Activated CD4-positive, alpha-beta T cell treated with anti-CD3 and anti-CD28 coated beads, Interleukin-2, amount 50 U/mL, for 1 hour (primary cell): ENCODE measurements around the gene CDR2.

Source experiments
- DNase-seq: peaks from one replicate; pipeline ENCODE4 v3.0.0-alpha.2; 2020

Gene CDR2

DNA sequence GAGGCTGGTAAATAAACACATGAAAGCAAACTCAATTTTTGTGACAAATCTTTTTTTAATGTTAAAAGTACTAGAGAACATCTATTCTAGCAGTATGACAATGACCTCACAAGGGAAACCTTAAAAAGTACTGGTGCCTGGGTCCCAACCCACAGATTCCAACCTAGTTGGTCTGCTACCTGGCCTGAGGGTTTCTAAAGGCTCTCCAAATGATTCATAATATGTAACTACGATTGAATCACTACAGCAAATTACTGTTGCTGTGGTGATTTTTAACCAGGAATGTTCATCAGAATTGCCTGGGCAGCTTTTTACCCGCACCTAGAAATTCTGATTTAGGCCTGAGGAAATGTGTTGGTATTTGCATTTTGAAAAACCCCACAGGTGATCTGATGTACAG lies 26.1 kb downstream of the CDR2 start:
- DNase-seq = no peak

DNA sequence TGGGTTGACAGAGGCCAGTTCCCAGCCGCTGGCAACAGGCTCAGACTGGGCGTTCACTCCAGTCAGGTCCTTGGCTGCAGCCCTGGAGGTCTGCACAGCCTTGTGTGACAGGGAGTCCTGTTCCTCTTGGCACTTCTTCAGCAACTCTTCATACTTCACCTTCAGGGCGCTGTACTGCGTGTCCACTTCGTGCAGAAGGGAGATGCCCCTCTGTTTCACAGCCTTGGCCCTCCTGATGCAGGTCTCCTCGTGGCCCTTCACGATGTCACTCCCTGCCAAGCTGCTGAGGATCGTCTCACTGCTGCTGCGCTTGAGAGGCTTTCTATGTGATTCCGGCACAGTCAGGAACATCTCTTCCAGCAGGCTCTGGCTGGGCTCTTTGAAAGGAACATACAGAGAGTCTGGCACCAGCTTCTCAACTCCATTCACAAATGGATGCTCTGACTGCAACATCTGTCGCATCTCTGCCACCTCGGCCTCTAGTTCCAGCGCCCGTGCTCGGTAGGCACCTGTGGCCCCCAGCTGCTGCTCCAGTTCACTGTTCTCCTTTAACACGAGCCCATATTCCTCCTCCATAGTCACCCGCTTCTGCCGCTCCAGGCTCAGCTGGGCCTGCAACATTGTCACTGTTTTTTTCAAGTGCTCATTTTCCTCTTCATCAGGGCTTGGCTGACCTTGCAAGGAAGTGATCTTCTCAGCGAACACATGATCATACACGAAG lies 27.2 kb downstream of the CDR2 start:
- DNase-seq = no peak

DNA sequence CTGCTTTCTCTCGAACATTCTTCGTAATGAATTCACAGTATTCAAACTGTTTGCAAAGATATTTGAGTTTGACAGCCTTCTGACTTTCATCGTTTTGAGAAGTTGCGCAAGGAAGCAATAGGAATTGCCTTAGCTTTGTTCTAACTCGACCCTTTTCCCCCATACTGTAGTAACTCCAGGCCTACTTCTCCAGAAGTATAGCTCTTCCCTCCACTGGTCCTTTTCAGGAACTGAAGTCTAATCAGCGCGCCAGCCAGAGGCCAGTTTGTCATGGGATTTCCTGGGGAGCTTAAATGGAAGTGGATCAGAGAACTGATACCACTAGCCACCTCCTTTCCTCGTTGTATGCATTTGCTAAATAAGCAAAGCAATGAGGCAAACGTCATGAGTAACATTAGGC lies 27.9 kb downstream of the CDR2 start:
- no peak for DNase-seq

DNA sequence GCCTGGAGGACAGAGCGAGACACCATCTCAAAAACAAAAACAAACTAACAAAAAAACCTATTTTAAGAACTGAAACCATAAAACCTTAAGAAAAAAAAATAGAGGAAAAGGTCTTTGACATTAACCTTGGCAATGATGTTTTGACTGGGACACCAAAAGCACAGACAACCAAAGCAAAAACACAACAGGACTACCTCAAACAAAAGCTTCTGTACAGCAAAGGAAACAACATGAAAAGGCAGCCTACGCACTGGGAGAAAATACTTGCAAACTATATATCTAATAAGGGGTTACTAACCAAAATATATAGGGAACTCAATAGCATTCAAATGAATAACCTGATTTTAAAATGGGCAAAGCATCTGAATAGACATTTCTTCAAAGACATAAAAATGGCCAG lies 32.3 kb downstream of the CDR2 start:
- DNase-seq = no peak

DNA sequence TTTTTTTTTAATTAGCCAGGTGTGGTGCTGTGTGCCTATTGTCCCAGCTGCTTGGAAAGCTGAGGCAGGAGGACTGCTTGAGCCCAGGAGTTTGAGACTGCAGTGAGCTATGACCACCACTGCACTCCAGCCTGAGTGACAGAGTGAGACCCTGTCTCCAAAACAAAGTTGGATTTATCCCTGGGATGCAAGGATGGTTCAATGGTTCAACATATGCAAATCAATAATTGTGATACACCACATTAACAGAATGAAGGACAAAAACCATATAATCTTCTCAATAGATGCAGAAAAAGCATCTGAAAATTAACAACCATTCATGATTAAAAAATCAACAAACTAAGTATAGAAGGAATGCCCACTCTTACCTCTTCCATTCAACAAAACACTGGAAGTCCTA lies 33.5 kb downstream of the CDR2 start:
- no peak for DNase-seq

DNA sequence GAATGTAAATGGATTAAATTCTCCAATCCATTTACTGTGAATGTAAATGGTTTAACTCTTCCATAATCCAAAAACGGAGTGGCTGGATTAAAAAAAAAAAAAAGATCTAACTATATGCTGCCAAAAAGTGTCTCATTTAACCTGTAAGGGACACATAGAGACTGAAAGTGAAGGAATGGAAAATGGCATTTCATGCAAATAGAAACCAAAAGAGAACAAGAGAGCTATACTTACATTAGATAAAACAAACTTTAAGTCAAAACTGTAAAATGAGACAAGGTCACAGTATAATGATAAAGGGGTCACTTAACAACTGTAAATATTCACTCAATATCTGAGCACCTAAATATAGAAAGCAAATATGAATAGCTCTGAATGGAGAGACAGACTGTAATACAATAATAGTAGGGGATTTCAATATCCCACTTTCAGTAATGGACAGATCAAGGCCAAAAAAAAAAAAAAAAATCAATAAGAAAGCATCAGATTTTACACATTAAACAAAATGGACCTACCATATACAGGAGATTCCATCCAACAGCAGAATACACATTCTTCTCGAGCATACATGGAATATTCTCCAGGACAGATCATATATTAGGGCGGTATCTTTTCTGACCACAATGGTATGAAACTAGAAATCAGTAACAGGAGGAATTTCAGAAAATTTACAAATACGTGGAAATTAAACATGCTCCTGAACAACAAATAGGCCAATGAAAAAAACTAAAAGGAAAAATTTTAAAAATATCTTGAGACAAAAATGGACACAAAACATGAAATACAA lies 36.4 kb downstream of the CDR2 start:
- DNase-seq = no peak

DNA sequence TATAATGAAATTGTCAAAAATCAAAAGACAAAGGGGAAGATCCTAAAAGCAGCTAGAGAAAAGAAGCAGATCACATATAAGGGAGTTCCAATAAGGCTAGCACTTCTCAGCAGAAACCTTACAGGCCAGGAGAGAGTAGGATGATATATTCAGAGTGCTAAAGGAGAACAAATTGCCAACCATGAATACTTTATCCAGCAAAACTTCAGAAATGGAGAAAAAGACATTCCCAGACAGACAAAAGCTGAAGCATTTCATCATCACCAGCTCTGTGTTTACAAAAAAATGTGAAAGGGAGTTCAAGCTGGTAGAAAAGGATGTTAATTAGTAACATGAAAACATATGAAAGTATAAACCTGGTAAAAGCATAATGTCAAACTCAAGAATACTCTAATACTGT lies 37.4 kb downstream of the CDR2 start:
- DNase-seq = no peak

DNA sequence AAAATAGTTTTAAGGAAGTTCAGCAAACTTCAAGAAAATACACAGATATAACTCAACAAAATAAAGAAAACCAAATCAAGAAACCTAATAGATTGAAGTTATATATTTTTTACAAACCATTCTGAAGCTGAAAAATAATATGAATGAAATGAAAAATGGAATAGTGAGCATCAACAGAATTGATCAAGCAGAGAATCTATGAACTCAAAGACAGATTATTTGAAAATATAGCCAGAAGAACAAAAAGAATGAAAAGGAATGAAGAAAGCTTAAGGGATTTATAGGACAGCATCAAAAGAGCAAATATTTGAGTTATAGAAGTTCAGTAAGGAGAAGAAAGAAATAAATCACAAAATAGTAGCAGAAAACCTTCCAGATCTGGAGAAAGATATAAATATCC lies 37.8 kb downstream of the CDR2 start:
- no peak for DNase-seq

DNA sequence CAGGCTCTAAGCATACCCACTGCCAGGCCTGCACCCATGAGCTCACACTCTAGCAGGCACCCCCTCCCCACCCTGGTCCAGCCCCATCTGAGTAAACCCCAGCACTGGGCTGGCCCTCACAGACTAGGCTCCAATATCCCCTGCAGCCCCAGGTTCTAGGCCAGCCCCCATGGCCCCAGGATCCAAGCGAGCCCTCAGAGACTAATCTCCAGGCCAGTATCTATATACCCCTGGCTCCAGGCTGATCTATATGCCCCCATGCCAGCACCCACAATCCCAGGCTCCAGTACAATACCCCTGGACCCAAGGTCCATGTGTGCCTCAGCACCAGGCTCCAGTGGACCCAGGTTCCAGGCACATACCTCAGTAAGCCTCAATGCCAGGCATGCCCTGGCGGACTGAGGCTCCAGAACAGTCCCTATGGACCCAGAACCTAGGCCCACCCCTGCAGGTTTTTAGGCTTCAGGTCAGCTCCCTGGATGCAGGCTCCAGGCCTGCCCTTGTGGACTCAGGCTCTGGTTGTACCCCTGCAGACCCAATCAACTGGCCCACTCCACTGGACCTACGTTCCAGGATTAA lies 38.7 kb downstream of the CDR2 start:
- no peak for DNase-seq

DNA sequence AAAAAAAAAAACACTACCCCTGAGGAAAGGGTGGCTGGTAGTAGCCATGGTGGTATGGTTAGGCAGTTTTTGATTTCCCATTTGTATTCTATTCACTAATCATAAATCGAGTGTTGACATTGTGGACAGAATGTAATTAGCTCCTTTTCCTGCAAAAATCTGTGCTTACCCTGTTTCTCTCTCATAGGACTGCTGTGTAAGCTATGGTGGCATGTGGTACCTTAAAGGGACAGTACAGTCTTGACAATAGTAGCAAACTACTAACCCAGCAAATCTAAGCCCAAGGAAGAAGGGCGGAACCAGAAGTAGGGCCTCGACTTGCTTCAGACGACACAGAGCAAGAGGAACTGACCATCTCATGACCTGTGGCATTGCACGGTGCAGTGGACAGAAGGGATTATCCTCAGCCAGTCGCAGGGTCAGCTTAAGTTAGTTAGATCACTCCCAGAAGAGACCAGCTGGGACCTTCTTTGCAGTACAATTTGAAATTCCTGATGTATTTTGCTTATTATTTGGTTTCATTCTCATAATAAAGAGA lies 40.9 kb downstream of the CDR2 start:
- no peak for DNase-seq

DNA sequence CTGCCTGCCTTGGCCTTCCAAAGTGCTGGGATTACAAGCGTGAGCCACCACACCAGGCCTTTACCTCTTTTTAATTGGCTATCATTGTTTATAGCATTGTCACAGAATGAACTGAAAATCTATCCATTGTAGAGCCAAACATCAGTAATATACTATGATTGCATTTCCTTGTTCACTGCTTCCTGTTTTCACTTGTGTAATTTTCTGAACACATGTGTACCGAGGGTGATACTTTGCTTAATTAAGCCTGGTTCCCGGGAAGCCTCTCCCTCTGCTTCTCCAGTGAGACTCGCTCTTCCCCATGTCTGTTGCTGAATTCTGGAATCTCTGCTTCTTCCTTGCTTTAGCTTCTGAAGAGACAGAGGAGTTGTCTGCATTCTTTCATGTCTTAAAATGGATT lies 44.1 kb downstream of the CDR2 start:
- DNase-seq = no peak

DNA sequence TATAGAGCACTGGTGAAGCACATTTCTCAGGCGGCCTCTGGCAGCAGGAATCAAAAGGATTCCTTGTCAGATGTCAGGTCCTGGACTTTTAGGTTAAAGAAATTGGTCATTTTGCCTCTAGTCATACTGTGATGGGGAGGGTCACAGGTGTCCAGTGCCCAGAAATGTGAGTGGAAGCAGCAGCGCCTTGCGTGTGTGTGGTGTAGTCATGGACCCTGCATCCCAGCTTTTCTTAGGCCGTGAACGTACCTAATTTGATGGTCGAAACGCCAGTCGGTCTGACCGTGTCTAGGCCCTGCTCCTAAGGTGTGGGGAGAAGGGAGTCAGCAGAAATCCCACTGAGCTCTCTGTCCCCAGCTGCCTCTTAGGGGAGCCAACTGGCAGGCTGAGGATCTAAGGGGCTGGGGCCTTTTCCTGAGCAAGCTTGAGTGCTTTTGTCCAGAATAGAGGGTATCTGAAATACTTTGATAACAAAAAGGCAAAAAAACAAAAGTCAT lies 45.2 kb downstream of the CDR2 start:
- DNase-seq = no peak

DNA sequence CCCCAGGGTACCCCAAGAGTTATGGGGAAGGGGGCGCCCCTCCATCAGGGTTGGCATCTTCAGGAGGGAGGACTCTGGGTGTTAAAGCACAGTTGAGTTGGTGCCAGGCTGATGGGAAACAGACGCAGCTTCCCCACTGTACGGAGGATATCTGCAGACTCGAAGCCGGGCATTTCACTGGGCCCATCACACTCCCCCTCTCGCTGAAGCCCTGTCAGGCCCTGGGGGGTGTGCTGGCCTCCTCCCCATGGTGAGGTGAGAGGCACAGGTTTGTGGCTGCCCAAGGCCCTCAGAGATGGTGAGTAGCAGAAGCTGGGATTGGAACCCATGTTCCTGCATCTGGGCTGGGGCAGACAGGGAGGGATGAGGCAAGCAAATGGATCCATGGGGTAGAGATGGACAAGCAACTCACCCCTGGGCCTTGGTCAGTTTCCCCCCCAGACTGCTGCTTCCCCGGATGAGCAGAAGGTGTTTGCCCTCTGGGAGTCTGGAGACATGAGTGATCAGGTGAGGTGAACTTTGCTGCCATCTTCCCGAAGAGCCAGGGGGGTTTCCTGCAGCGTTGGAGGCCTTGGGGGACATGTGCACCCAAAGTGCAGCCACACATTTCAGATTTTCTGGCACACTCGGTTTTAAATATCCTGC lies 46.2 kb downstream of the CDR2 start:
- no peak for DNase-seq

DNA sequence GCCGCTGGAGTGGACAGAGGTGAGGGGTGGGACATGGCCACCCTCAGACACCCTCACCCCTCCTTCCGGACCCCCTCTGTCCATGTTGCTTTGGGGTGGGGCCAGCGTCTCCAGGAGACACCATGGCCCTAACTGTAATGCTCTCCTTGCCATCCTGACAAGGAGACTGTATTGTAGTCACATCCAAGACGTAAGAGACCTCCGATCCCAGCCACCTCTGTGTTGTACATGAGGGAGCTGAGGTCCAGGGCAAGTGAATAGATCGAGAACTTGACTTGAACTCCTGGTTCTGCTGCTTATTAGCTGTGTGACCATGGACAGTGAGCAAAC lies 47.0 kb downstream of the CDR2 start:
- no peak for DNase-seq

DNA sequence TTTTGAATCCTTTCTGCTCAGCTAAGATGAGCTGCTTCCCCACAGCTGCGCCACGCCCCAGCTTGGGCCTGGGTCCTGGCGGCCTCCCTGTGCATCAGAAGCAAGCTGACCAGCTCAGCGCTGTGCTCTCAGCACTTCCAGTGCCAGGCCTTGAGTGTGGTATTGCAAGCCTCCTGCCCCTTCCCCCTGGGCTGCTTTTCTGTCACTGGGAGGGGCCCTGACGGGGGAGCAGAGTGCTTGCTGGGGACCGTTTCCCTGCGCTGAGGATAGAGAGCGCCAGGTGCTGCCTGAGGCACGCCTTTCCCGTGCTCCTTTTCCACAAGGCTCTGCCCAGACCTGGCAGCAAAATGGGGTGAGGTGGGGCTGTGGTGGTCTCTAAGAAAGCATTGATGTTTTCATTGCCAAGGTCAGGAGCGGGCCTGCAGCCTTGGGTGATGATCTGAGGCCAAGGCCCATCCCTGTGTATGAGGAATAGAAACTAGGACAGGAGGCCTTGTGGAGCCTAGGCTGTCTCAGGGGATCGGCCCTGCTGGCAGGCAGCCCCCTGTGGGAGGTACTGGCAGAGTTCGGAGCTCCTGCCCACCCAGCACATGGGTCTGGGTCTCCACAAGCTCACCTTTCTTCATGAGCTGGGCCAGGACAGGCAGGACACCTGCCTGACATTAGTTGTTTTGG lies 47.5 kb downstream of the CDR2 start:
- no peak for DNase-seq

DNA sequence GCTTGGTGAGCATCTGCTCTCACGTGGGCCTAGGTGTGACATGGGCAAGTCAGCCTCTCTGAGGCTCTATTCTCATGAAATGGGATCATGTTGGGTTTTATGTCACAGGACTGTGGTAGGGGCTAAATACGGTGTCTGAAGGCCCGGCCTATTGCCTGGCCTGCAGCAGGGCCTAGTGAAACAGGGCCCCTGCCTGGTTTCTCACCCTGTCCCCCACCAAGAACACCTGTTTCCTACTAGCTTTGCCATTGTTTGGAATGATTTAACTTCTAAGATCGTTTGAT lies 48.1 kb downstream of the CDR2 start:
- DNase-seq = no peak

DNA sequence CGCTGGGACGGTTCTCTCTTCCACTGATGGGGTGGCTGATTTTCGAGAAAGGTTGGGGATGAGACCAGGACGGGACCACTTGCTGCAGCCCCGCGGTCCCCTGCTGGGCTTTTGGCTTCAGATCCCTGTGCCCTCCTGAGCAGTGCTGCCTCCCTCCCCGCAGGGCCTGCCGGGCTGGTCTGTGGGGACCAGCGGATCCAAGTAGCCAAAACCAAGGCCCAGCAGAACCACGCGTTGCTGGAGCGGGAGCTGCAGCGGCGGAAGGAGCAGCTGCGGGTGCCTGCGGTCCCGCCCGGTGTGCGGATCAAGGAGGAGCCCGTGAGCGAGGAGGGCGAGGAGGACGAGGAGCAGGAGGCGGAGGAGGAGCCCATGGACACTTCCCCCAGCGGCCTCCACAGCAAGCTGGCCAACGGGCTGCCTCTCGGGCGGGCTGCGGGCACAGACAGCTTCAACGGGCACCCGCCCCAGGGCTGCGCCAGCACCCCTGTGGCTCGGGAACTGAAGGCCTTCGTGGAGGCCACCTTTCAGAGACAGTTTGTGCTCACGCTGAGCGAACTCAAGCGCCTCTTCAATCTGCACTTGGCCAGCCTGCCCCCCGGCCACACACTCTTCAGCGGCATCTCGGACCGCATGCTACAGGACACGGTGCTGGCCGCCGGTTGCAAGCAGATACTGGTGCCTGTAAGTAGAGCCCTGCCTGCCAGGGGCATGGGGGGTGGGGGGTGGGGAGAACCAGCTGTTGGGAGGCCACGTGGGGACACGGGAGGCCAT lies 48.6 kb downstream of the CDR2 start:
- DNase-seq = no peak

DNA sequence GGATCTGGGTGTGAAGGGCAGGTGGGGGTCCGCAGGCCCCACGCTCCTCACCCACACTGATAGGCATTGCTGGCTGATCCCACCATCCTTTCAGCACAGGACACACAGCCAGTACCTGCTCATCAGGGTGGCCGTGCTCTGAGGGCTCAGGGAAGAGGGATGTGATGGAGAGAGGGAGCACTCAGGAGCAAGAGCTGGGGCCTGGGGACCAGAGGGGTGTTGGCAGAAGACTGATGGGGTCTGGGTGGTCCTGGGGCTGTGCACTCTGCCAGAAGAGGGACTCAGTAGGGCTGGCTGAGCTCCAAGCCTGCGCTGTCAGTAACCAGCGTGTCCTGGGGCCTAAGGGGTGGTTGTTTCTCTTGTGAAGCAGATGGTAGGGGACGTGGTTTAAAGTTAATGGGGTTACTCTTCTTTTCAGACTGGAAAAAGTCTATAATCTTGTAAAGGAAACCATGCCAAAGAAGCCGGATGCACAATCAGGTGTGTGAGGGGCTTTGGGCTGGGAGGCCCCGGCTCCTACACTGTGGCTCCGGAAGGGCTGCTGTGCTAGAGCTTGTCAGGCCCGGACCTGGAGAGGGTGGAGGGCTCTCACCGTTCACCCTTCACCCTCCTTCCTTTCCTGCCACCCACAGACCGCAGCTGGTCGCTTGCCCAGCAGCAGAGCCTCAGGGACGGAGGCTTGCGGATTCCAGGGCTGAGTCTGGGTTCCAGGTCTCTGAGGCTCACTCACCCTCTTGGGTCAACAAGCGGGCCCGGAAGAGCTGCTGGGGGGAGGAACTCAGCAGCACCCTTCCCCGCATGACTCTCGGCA lies 49.4 kb downstream of the CDR2 start:
- no peak for DNase-seq

DNA sequence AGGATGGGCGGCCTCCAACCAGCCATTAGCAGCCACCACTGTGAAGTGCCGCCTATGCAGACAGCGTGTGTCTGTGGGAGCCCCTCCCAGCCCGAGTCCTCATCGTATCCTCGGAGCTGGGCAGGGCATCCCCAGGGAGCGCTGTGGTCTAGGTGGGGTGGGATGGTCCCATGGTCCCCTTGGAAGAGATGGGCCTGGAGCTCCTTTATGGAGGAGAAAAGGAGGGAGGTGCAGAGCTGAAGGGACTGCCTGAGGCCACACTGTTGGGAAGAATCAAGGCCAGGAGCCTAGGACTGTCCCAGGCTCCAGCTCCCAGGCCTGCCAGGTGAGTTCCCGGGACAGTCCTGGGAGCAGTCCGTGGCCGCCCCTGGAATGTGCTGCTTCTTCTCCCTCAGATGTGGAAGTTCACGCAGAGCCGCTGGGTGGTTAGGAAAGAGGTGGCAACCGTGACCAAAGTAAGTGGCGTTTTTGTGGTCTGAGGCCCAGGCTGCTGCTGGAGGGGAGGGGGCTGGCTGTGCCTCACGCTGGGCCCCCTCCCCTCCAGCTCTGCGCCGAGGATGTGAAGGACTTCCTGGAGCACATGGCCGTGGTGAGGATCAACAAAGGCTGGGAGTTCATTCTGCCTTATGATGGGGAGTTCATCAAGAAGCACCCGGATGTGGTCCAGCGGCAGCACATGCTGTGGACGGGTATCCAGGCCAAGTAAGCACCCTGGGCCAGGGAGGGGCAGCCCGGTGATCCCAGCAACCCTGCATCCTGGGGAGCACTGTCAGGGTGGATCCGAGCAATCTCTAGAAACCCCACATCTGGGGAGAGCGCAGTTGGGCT lies 50.2 kb downstream of the CDR2 start:
- no peak for DNase-seq

DNA sequence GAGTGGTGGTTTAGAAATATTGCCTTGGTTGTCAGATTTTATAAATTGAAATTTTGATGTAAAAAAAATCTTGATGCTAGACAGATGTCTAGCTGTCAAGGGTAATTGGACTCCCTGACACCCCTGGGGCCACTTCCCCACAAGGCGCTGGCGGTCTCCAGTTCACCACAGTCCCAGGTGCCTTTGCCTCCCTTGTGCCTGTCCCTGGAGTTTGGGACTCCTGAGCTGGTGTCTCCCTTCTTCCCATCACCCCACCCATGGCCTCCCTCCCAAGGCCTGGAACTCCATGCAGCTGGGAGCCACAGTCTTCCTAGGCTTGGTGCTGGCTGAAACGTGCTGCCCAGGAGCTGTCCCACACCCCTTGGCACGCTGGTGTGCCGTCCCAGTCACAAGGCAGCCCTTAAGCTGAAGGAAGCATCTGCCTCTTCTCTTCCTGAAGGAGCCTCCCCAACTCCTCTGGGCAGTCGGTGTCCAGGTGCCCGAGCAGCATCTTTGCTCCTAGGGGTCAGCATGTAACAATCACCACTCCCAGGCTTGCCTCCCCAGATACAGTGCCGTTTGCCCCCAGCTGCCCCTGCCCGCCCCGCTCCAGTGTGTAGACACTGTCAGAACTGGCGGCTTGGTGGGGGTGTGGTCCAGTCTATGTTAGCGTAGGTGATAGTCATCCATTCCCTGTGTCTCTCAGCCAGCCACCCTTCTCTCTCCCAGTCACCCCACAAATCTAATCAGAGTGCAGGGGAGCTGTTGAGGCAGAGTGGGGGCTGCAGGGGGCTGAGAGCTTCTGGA lies 51.1 kb downstream of the CDR2 start:
- DNase-seq = no peak
